PFSK-1 (cell line): Measurements from ENCODE around the gene PGBD5.

Source experiments
- FOXP2 ChIP-seq: optimal IDR thresholded peaks from 2 replicates; pipeline ENCODE3; 2011; ENCODE audit warnings: borderline replicate concordance, control low read depth, inconsistent platforms; ENCODE audit not compliant: insufficient read depth; ENCODE audit errors: extremely low read length, extremely low read depth
- POLR2AphosphoS5 ChIP-seq: IDR thresholded peaks from 2 replicates; pipeline ENCODE4 v1.6.1; 2012; ENCODE audit warnings: low read depth, mild to moderate bottlenecking, control low read depth, low read length, moderate library complexity
- REST ChIP-seq, 2 experiments: IDR thresholded peaks; 2 replicates each; pipeline versions ENCODE4 v1.6.1 to v1.8.0; 2011 to 2012; ENCODE audit warnings: low read depth in 2 of 2, low read length in 2 of 2, control low read depth in 1 of 2, inconsistent platforms in 1 of 2, mild to moderate bottlenecking in 1 of 2, moderate library complexity in 1 of 2; ENCODE audit not compliant: insufficient read depth in 1 of 2
- SIN3A ChIP-seq: IDR thresholded peaks from 2 replicates; pipeline ENCODE4 v1.6.1; 2012; ENCODE audit warnings: mild to moderate bottlenecking, low read length, moderate library complexity, borderline replicate concordance; ENCODE audit not compliant: insufficient read depth
- TAF1 ChIP-seq: IDR thresholded peaks from 2 replicates; pipeline ENCODE4 v1.6.1; 2012; ENCODE audit warnings: low read length, control low read depth, borderline replicate concordance; ENCODE audit not compliant: insufficient read depth

PGBD5 gene

GRCh38 chr1:230394741-230395140 lies 31.4 kb downstream of the PGBD5 start:
- TF ChIP-seq POLR2AphosphoS5 = no peak
- no peak for TF ChIP-seq SIN3A
- no peak for TF ChIP-seq REST (IDR thresholded peaks at IDR 0.05; ENCODE audit: insufficient read depth in 1 of 2, low read depth in 2 of 2, low read length in 2 of 2)
- TF ChIP-seq FOXP2 = no peak
- TF ChIP-seq TAF1 = no peak

GRCh38 chr1:230394134-230394533 lies 32.0 kb downstream of the PGBD5 start:
- no peak for TF ChIP-seq REST (IDR thresholded peaks at IDR 0.05; ENCODE audit: insufficient read depth in 1 of 2, low read depth in 2 of 2, low read length in 2 of 2)

GRCh38 chr1:230393722-230394121 lies 32.4 kb downstream of the PGBD5 start:
- TF ChIP-seq REST (IDR thresholded peaks at IDR 0.05; ENCODE audit: insufficient read depth in 1 of 2, low read depth in 2 of 2, low read length in 2 of 2) (no peak), TAF1 (no peak), POLR2AphosphoS5 (no peak)

GRCh38 chr1:230392920-230393521 lies 33.1 kb downstream of the PGBD5 start:
- TF ChIP-seq SIN3A = no peak
- no peak for TF ChIP-seq POLR2AphosphoS5
- no peak for TF ChIP-seq REST (IDR thresholded peaks at IDR 0.05; ENCODE audit: insufficient read depth in 1 of 2, low read depth in 2 of 2, low read length in 2 of 2)
- TF ChIP-seq TAF1 = no peak
- no peak for TF ChIP-seq FOXP2

GRCh38 chr1:230392536-230392909 lies 33.6 kb downstream of the PGBD5 start:
- TF ChIP-seq SIN3A (no peak), FOXP2 (no peak), REST (IDR thresholded peaks at IDR 0.05; ENCODE audit: insufficient read depth in 1 of 2, low read depth in 2 of 2, low read length in 2 of 2) (no peak)
